Kidney epithelial cell (primary cell): ENCODE data around the gene CD200. TPM values are rescaled to one million over a fixed set of nuclear protein-coding genes. Genes with fewer than 3 reads are reported as not detected.

Experiments
- DNase-seq: peaks from one replicate; pipeline ENCODE4 v3.0.0-alpha.2; 2010; ENCODE audit warnings: low read depth
- H3K27me3 ChIP-seq: 2 replicates; pipeline ENCODE4 v1.6.0; 2011; ENCODE audit warnings: low read length; ENCODE audit not compliant: control insufficient read depth, insufficient read depth
- H3K36me3 ChIP-seq: 2 replicates; pipeline ENCODE4 v1.5.1; 2011; ENCODE audit warnings: low read length; ENCODE audit not compliant: control insufficient read depth, insufficient read depth
- H3K4me3 ChIP-seq: 2 replicates; pipeline ENCODE4 v1.5.1; 2011; ENCODE audit warnings: low read depth, mild to moderate bottlenecking, control low read depth, low read length
- CTCF ChIP-seq: IDR thresholded peaks from 2 replicates; pipeline ENCODE4 v1.5.1; 2011; ENCODE audit warnings: mild to moderate bottlenecking, moderate library complexity, low read length, control low read depth, inconsistent platforms; ENCODE audit not compliant: insufficient read depth, poor library complexity, severe bottlenecking
- total RNA-seq: library from RNA; depleted of rRNA; stranded (reverse); fragments of >200 nt; gene quantifications from 2 replicates; pipeline ENCODE4 v1.2.3, GENCODE V29; 2015

Gene CD200
- total RNA-seq, 1 donor from 2014 or later: 19.2 TPM

DNA sequence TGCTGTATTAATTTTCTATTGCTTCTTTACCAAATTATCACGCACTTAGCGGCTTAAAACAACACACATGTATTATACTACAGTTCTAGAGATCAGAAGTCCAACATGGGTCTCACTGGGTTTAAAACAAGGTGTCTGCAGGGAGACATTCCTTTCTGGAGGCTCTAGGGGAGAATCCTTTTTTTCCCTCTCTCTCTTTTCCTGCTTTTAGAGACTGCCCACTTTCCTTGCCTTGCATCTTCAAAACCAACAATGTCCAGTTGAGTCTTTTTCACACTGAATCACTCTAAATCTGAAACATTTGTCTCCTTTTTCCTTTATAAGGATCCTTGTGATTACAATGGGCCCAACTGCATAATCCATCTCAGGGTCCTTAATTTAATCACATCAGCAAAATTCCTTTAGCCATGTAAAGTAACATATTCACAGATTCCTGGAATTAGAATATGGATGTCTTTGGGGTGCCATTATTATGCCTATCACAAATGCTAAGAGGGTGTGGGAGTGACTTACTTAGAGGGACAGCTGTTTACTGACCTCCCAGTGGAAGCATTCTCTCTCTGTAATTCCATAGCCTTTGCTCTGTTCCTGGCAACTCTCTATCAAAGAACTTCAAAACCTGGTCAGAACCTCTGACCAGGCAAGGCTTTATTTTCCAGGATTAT, 21.8 kb downstream of the CD200 start:
- Histone ChIP-seq H3K4me3 (no peak overlapping the region), H3K27me3 (no peaks in the 10 kb centered on the region), H3K36me3 (no peaks in the 10 kb centered on the region)
- DNase-seq: no peak
- no peak for TF ChIP-seq CTCF

- no peak for TF ChIP-seq CTCF
- Histone ChIP-seq H3K4me3 (no peak overlapping the region), H3K36me3 (no peaks in the 10 kb centered on the region), H3K27me3 (no peaks in the 10 kb centered on the region)
- DNase-seq: no peak
Measured at GRCh38 chr3:112355307-112355687, 22.3 kb downstream of the CD200 start.

DNA sequence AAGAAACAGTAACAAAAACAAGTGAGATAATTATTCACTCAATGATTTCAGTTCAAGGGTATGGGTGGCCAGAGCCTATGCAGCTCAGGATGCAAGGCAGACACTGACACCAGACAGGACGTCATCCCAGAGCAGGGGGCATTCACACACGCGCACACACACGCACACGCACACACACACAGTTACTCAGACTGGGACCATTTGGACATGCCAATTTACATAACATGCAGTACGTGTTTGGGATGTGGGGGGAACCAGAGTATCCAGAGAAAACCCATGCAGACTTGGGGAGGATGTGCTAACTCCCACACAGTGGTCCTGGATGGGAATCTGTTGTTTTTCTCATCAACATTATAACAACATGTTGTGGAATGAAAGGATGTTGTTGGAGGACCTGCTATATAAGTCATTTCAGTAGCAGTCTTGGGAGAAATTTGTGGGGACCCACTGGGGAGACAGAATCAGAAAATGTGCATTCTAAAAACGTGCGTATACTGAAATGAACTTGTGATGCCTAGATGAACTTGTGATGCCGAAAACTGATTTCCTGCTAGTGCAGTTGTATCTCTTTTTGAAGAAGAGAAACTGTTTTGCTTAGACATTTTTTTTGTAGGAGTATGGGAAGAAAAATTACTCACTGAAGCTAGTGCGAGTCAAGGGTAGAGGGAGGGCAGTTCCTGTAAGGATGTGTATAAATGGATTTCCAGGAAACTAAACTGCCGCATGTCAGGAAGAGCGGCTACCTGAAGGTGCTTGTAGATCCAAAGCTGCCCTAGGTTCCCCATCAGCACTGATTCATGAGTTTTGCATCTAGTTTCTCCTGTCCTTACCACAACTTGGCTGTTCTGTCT, 25.2 kb downstream of the CD200 start:
- Histone ChIP-seq H3K4me3 (no peak overlapping the region), H3K27me3 (no peaks in the 10 kb centered on the region), H3K36me3 (no peaks in the 10 kb centered on the region)
- no peak for DNase-seq
- TF ChIP-seq CTCF: no peak

DNA sequence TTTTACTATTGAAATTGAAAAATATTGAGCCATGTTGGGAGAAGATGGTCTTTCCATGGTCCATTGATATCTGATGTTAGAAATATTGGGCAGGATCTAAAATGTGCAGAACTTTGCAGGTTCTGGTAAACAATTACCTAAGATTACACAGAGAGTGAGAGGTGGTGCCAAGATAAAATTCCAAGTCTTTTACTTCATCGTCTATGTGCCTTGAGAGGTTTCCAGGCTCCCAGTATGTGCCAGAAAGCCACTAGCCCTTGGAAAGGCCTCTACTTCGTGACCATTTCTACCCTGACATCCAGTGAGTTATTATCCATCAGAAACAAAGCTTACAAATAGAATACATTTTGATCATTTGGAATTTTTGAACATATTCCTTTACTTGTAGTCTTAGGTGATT, 27.6 kb downstream of the CD200 start:
- DNase-seq: no peak
- TF ChIP-seq CTCF: no peak
- Histone ChIP-seq H3K27me3 (no peaks in the 10 kb centered on the region), H3K36me3 (no peaks in the 10 kb centered on the region), H3K4me3 (no peak overlapping the region)

DNA sequence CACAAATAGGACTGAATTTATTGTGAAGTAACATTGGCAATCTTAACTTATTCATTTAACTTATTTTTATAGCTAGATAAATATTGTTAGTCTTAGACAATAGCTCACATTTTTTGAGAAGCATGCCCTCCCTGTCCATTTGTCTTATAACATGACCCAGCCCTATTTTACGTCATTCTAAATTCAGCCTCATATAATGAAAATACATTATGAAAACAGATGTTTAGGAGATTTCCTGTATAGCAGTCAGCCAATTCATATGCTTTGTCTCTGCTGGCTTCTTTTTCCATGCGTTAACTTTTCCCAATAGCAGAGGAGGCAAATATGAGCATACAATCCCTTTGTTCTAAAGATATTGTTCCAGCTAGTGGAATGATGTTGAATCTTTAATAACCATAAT, 29.3 kb downstream of the CD200 start:
- Histone ChIP-seq H3K27me3 (no peaks in the 10 kb centered on the region), H3K36me3 (no peaks in the 10 kb centered on the region), H3K4me3 (no peak overlapping the region)
- no peak for TF ChIP-seq CTCF
- DNase-seq: no peak
